ENCODE data around the gene TAF1C. TPM values are rescaled to one million over a fixed set of nuclear protein-coding genes. Genes with fewer than 3 reads are reported as not detected.

The TAF1C gene
- total RNA-seq, 1 experiment from 2014 or later = 54.5 TPM

GRCh38 chr16:84136331-84137125, 50.3 kb downstream of the TAF1C start:
- Histone ChIP-seq H4K20me1 (ENCODE audit: insufficient read depth, low read depth, low read length) (no peaks in the 10 kb centered on the region), H2AFZ (ENCODE audit: low read length) (no peak overlapping the region), H3K4me3 (ENCODE audit: low read length) (no peak overlapping the region), H3K27ac (ENCODE audit: low read length) (no peak overlapping the region), H3K4me1 (ENCODE audit: low read length) (peaks cover 56% of the 10 kb centered on the region), H3K9me2 (replicated peaks; ENCODE audit: insufficient read depth, low read length) (no peaks in the 10 kb centered on the region), H3K27me3 (ENCODE audit: low read length) (no peaks in the 10 kb centered on the region), H3K79me2 (ENCODE audit: low read length) (peaks cover 95% of the 10 kb centered on the region), H3K4me2 (ENCODE audit: low read depth, low read length, poor library complexity, severe bottlenecking) (no peak overlapping the region), H3K9ac (ENCODE audit: low read length) (no peak overlapping the region), H3K36me3 (ENCODE audit: insufficient read depth, low read length) (peaks cover 6% of the 10 kb centered on the region; the same call in 1 of the 2 replicates), H3K9me3 (ENCODE audit: low read length) (no peaks in the 10 kb centered on the region)
- no peak for DNase-seq

- Histone ChIP-seq H3K9me2 (replicated peaks; ENCODE audit: insufficient read depth, low read length) (no peaks in the 10 kb centered on the region), H3K4me2 (ENCODE audit: low read depth, low read length, poor library complexity, severe bottlenecking) (peak overlapping the region; percentile 67), H3K9me3 (ENCODE audit: low read length) (no peaks in the 10 kb centered on the region), H2AFZ (ENCODE audit: low read length) (no peak overlapping the region), H3K36me3 (ENCODE audit: insufficient read depth, low read length) (peaks cover 28% of the 10 kb centered on the region), H3K9ac (ENCODE audit: low read length) (peak overlapping the region; percentile 34), H3K4me3 (ENCODE audit: low read length) (peak overlapping the region; percentile 40), H4K20me1 (ENCODE audit: insufficient read depth, low read depth, low read length) (no peaks in the 10 kb centered on the region), H3K27me3 (ENCODE audit: low read length) (no peaks in the 10 kb centered on the region), H3K27ac (ENCODE audit: low read length) (peak overlapping the region; percentile 79), H3K79me2 (ENCODE audit: low read length) (peaks cover 63% of the 10 kb centered on the region), H3K4me1 (ENCODE audit: low read length) (peaks cover 22% of the 10 kb centered on the region)
- peak; percentile 68 for DNase-seq
Measured at GRCh38 chr16:84132527-84133285, 54.2 kb downstream of the TAF1C start.

GRCh38 chr16:84131117-84131516, 55.7 kb downstream of the TAF1C start:
- no peak overlapping the region for H3K27ac ChIP-seq (ENCODE audit: low read length)
- H3K79me2 ChIP-seq (ENCODE audit: low read length) = peaks cover 54% of the 10 kb centered on the region
- H3K9ac ChIP-seq (ENCODE audit: low read length) = no peak overlapping the region

More at GRCh38 chr16:84131117-84131516, 55.7 kb downstream of the TAF1C start:
- Histone ChIP-seq H3K4me3 (ENCODE audit: low read length) (no peak overlapping the region), H3K27me3 (ENCODE audit: low read length) (no peaks in the 10 kb centered on the region), H3K4me1 (ENCODE audit: low read length) (peaks cover 21% of the 10 kb centered on the region), H3K36me3 (ENCODE audit: insufficient read depth, low read length) (peaks cover 36% of the 10 kb centered on the region), H3K4me2 (ENCODE audit: low read depth, low read length, poor library complexity, severe bottlenecking) (no peak overlapping the region), H4K20me1 (ENCODE audit: insufficient read depth, low read depth, low read length) (no peaks in the 10 kb centered on the region), H3K9me3 (ENCODE audit: low read length) (no peaks in the 10 kb centered on the region), H2AFZ (ENCODE audit: low read length) (no peak overlapping the region), H3K9me2 (replicated peaks; ENCODE audit: insufficient read depth, low read length) (no peaks in the 10 kb centered on the region)
- no peak for DNase-seq

Other genes with a start within 250 kb of the TAF1C start
- gene OSGIN1, start 233.8 kb downstream of the TAF1C start, total RNA-seq (2014; rRNA removed; shearing (Covaris generic); ENCODE audit: low replicate concordance) = not detected in 2 replicates
- gene NECAB2, start 218.8 kb downstream of the TAF1C start, total RNA-seq (2014; rRNA removed; shearing (Covaris generic); ENCODE audit: low replicate concordance) = not detected in 2 replicates
- not detected in 2 replicates for gene SLC38A8, start 144.3 kb downstream of the TAF1C start, total RNA-seq (2014; rRNA removed; shearing (Covaris generic); ENCODE audit: low replicate concordance)
- gene MBTPS1, start 70.1 kb downstream of the TAF1C start, total RNA-seq (2014; rRNA removed; shearing (Covaris generic); ENCODE audit: low replicate concordance) = 80.9 and 94.7 TPM in 2 replicates
- 26.0 and 55.2 TPM in 2 replicates for gene HSDL1, start 41.9 kb downstream of the TAF1C start, total RNA-seq (2014; rRNA removed; shearing (Covaris generic); ENCODE audit: low replicate concordance)
- not detected in 2 replicates for gene DNAAF1, start 41.7 kb downstream of the TAF1C start, total RNA-seq (2014; rRNA removed; shearing (Covaris generic); ENCODE audit: low replicate concordance)
- not detected in 2 replicates for gene ADAD2, start 4.1 kb upstream of the TAF1C start, total RNA-seq (2014; rRNA removed; shearing (Covaris generic); ENCODE audit: low replicate concordance)
- not detected in 2 replicates for gene KCNG4, start 53.0 kb upstream of the TAF1C start, total RNA-seq (2014; rRNA removed; shearing (Covaris generic); ENCODE audit: low replicate concordance)
- gene WFDC1, start 107.8 kb upstream of the TAF1C start, total RNA-seq (2014; rRNA removed; shearing (Covaris generic); ENCODE audit: low replicate concordance) = not detected in 2 replicates
- not detected in 2 replicates for gene ATP2C2, start 181.5 kb upstream of the TAF1C start, total RNA-seq (2014; rRNA removed; shearing (Covaris generic); ENCODE audit: low replicate concordance)